ENCODE measurements around the gene HES7. TPM values are rescaled to one million over a fixed set of nuclear protein-coding genes. Genes with fewer than 3 reads are reported as not detected.

Gene HES7
- total RNA-seq, 2 experiments from 2014 or later = 0.52 to 0.53 TPM

GRCh38 chr17:8151120-8151640 is 27.3 kb upstream of the HES7 start:
- POLR2A ChIA-PET = interaction anchor here (0.6 to 16.4 kb wide), 20 partner anchors 8 to 465 kb away, joined by 3 to 419 read pairs (median 5); partner anchors contain the start of genes BORCS6, CTC1, NAA38 and PFAS
- ATAC-seq (ENCODE audit: poor library complexity) = peak; percentile 43
- CTCF ChIA-PET = interaction anchor here (0.6 to 1.4 kb wide), 3 partner anchors 12 to 91 kb away, joined by 3 to 8 read pairs (median 5); no protein-coding TSS in a partner anchor

GRCh38 chr17:8150194-8151119 is 26.6 kb upstream of the HES7 start:
- POLR2A ChIA-PET = interaction anchor here (0.6 to 16.4 kb wide), 18 partner anchors 8 to 465 kb away, joined by 3 to 419 read pairs (median 5); partner anchors contain the start of genes BORCS6, CTC1, NAA38 and PFAS

More at GRCh38 chr17:8151120-8151640, 27.3 kb upstream of the HES7 start:
- H3K9me3 ChIP-seq (ENCODE audit: control insufficient read depth in 1 of 2, insufficient read depth in 1 of 2, low read length in 2 of 2) = no peaks in the 10 kb centered on the region
- H3K27me3 ChIP-seq (ENCODE audit: control insufficient read depth in 1 of 2, insufficient read depth in 2 of 2, low read length in 2 of 2) = no peaks in the 10 kb centered on the region
- H3K4me3 ChIP-seq (ENCODE audit: low read length) = peak overlapping the region; percentile 75
- peak; percentile 82 to 96 (median 90) for DNase-seq
- peaks cover 51% of the 10 kb centered on the region for H3K4me1 Mint-ChIP-seq (ENCODE audit: low read depth)
- intact Hi-C loops (cut with DNase I, micrococcal nuclease) = loop anchor here (10.0 kb wide), 2 partner anchors 316 to 666 kb away; partner anchors contain the start of genes KDM6B (in 1 of the 2), POLR2A (in 1 of the 2) and SLC35G6 (in 1 of the 2)
- peaks cover 85% of the 10 kb centered on the region for H3K4me1 ChIP-seq (ENCODE audit: insufficient read depth, low read length)
- H3K27me3 Mint-ChIP-seq = peaks cover 4% of the 10 kb centered on the region
- H3K9me3 Mint-ChIP-seq = no peaks in the 10 kb centered on the region
- H3K36me3 ChIP-seq (ENCODE audit: insufficient read depth, low read length) = peaks cover 52% of the 10 kb centered on the region
- peak overlapping the region; percentile 95 for H3K4me3 Mint-ChIP-seq
- no peak for TF ChIP-seq CTCF (IDR thresholded peaks at IDR 0.05)
- H3K27ac ChIP-seq (ENCODE audit: low read depth in 1 of 2, low read length in 2 of 2) = peak overlapping the region; percentile 99 to 100
- H3K36me3 Mint-ChIP-seq (ENCODE audit: low read depth) = peaks cover 92% of the 10 kb centered on the region
- H3K27ac Mint-ChIP-seq = no peak overlapping the region

More at GRCh38 chr17:8150194-8151119, 26.6 kb upstream of the HES7 start:
- Mint-ChIP-seq H3K36me3 (ENCODE audit: low read depth) (peaks cover 97% of the 10 kb centered on the region), H3K4me3 (peak overlapping the region; percentile 95), H3K27me3 (peaks cover 4% of the 10 kb centered on the region), H3K27ac (no peak overlapping the region), H3K9me3 (no peaks in the 10 kb centered on the region), H3K4me1 (ENCODE audit: low read depth) (peaks cover 49% of the 10 kb centered on the region)
- no peaks in the 10 kb centered on the region for H3K9me3 ChIP-seq (ENCODE audit: control insufficient read depth in 1 of 2, insufficient read depth in 1 of 2, low read length in 2 of 2)
- DNase-seq (peak in 2 of 14 experiments; percentile 19 to 47), ATAC-seq (ENCODE audit: poor library complexity) (no peak)
- H3K36me3 ChIP-seq (ENCODE audit: insufficient read depth, low read length) = peaks cover 59% of the 10 kb centered on the region
- peak overlapping the region; percentile 99 to 100 for H3K27ac ChIP-seq (ENCODE audit: low read depth in 1 of 2, low read length in 2 of 2)
- intact Hi-C loops (cut with DNase I, micrococcal nuclease) = loop anchor here (10.0 kb wide), 2 partner anchors 316 to 666 kb away; partner anchors contain the start of genes KDM6B (in 1 of the 2), POLR2A (in 1 of the 2) and SLC35G6 (in 1 of the 2)
- TF ChIP-seq CTCF (IDR thresholded peaks at IDR 0.05) = no peak
- CTCF ChIA-PET = interaction anchor here (0.6 to 1.4 kb wide), 2 partner anchors 11 to 13 kb away, joined by 5 to 8 read pairs; no protein-coding TSS in a partner anchor
- no peaks in the 10 kb centered on the region for H3K27me3 ChIP-seq (ENCODE audit: control insufficient read depth in 1 of 2, insufficient read depth in 2 of 2, low read length in 2 of 2)
- H3K4me1 ChIP-seq (ENCODE audit: insufficient read depth, low read length) = peaks cover 79% of the 10 kb centered on the region
- H3K4me3 ChIP-seq (ENCODE audit: low read length) = peak overlapping the region; percentile 75

All from CD4-positive, alpha-beta T cell (primary cell).